ENCODE results near the gene PDZRN3. TPM values are rescaled to one million over a fixed set of nuclear protein-coding genes. Genes with fewer than 3 reads are reported as not detected.

PDZRN3 gene
- total RNA-seq, 1 donor from 2014 or later = 0.30 TPM

DNA sequence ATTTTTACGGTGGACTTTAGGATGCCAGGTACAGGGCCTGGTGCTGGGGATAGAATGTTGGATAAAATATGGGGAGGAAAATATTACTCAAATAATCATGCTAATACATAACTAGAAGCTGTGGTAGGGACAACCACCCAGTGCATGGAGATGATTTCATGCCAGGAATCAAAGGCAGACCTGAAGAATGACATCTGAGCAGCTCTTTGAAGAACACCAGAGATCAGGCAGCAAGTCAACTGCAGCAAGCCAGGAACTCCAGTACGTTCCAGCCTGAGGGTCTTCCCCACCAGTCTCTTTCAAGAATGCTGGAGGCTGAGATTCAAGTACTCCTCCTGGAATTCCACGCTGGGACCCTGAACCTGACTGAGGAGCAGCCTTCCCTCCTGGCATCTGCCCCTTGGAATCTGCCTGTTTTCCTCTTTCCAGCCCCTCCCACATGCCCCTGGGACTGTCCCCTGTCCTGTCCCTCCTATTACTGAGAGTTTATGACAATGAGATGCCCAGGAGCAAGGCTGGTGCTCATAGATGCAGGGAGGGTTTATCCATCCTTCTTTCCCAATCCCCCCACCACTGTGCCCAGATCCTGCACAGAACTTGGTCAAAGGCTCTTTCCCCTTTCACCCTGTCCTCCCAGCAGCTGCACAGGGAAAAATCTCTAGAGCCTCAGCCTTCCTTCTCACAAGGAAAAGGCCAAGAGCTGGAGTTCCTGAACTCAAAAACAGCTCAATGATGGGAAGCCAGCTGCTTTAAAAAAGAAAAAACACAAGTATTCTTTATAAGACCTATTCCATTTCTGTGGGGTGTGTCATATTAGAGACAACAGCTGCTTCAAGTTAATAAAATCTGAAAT is 68.0 kb downstream of the PDZRN3 start:
- no peak for DNase-seq (ENCODE audit: low read depth)

DNA sequence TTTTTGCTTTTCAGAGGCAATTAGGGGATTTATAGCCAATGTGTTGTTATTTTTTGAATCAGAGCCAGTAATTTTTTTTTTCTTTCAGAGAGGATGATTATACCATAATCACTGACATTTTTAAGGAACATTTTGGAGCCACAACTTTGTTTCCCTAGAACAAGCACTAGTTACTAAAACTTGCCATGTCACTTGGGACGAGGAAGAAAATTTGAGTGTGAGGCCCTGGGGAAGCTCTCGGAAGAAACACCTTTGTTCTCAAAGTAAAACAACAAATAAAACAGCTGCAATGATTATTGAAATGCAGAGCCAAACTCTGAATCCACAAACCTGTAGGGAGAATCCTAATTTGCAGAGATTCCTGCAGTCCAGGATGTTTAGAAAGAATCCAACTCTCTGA is 69.7 kb downstream of the PDZRN3 start:
- no peak for DNase-seq (ENCODE audit: low read depth)

DNA sequence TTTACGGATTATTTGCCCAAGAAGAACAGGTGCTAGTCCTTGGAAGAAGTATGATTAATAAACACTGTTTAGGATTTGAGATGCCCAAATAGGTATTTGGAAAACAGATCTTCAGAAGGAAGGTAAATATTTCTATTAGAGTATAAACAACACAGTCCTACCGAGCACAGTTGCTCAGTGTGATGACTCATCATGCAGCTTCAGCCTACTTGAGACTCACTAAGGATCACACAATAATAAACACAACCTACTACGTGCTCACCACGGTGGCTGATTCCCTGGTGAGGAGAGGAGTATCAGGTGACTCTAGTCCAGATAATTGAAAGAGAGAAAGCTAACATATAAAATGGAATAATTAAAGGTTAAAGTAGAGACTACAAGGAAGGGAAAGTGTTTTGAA is 72.0 kb downstream of the PDZRN3 start:
- DNase-seq (ENCODE audit: low read depth) = peak; percentile 50

DNA sequence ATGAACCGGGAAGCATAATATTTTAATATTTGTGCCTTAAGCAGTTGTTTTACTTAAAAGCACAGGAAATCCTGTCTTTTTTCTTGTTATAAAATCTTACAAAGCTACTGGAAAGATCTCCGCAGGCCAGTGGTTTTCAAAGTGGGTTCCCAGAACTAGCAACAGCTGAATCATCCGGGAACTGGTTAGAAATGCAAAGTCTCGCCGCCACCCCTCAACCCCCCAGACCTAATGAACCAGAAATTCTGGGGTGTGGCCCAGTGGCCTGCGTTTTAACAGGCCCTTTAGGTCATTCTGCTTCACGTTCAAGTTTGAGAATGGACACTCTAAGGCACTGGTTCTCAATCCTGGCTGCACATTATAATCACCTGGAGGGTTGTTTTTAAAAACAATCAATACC is 74.7 kb downstream of the PDZRN3 start:
- DNase-seq (ENCODE audit: low read depth) = peak; percentile 21

DNA sequence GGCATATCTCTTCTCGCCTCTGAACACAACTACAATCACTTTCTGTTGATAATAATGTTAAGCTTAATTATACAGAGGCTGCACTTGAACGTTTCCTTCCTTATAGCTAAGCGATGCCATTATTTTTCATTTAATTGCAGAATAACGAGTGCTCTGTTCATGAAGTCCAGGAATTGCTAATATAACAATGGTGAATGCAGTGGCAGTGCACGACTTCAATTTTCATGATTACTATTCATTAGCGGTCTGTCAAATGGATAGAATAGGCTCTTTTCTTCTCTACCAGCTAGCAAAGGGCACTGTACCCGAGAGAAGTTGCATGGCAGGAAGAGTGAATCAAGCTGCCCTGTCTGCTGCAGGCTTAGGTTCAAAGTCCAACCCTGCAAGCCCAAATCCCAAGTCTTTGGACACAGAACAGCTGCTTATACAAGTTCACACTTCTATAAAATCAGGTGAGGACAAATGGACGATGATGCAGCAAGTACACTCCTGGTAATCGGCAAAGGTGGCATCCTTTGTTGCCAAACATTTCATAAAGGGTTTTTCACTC is 75.6 kb downstream of the PDZRN3 start:
- no peak for DNase-seq (ENCODE audit: low read depth)

DNA sequence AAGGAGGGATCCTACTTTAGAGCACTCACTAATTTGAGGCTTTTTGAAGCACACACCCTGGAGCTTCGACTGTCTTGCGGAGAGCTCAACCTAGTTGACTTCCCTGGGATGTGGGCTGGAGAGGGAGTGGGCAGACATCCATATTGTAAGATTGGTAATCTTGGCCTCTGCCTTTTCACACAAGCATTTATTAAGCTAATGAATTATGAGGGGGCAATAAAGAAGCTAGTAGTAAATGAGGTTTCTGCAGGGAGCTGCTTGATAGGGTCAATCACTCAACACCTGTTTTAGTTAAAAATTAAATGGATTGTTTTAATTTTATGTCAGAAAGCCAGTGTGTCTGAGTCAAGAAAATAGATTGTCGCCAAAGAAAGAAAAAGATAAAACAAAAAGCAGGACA is 76.3 kb downstream of the PDZRN3 start:
- no peak for DNase-seq (ENCODE audit: low read depth)

DNA sequence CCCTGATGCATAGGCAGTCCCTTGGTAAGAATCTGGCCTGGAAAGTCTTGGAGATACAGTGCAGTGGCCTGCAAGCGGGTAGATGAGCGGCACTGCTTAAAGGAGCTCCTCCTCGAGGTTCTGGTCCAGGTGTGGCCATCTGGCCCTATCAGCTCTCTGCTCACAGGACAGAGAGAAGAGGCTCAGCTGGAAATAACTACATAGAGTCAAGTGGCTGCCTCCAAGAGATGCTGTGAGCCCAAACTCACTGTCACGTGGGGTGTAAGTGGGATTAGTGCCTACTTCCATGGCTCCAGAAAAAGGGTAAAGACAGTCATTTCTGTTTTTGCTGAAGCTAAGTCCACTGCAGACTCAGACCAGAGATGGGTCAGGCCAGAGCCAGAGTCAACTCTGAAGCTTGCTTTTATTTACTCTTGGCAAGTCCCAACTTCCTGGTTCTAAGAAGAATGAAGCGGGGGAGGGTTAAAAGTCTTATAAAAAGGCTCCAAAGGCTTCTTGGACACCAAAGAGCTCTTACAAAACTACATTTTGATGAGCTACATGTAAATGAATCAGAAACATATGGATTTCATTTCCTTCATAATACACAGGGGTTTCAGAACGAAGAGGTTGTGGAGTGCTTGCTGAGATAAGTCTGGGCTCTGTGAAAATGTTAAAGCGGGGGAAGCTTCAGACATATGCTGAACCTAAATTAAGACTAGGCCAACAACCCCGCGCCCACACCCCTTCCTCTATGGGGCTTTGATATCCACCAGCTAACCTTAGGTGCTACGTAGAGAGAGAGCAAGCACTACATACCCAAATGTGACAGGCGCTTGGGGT is 77.1 kb downstream of the PDZRN3 start:
- peak; percentile 39 for DNase-seq (ENCODE audit: low read depth)

DNA sequence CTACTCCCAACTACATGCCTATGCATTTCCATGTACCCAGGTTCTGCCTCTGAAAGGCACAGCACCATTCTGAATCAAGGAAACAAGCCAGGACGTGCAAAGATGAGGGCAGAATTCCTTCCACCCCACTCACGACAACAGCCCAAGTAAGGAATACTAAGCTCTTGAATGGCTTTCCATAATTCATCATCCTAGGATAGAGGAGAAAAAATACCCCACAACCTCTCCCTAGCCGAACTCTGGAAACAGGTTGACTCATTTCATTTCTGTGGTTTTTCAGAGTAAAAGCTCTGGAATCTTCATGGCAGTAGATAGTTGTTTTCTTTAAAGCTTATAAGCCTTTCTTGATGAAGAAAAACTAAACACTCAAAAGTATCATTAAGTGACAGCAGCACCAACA is 77.8 kb downstream of the PDZRN3 start:
- DNase-seq (ENCODE audit: low read depth) = peak; percentile 67

DNA sequence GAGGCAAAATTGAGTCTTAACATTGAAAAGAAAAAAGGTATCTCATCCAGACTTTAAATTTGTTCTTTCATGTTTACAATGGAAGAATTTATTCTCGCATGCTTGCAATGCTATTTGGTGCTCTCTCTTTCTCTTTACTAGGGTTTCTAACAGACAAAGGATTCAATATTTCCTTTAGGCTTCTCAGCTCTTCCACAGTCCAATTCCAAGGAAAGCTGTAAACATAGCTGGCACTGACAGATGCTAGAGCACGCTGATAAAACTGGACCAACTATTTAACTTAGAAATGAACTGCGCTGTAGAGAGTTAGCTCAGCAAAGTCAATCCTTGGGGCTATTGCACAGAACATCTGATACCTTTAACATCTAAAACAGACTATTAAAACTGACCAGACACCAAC is 81.3 kb downstream of the PDZRN3 start:
- no peak for DNase-seq (ENCODE audit: low read depth)

DNA sequence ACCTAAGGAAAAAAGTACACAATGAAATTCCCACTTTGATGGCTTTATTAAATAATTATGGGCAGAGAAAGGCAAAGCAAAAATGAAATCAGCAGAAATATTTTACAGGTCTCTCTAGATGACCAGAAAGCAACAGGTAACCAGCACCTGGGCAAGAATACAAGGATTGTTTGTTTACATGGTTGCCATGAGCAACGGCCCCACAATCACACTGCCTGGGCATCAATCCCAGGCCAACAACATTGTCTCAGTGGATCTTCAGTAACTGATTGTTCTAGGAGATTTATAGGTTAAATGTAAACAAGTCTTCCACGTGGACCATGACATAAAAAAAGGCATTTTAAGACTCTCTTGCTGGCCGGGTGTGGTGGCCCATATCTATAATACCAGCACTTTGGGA is 82.6 kb downstream of the PDZRN3 start:
- peak; percentile 20 for DNase-seq (ENCODE audit: low read depth)

DNA sequence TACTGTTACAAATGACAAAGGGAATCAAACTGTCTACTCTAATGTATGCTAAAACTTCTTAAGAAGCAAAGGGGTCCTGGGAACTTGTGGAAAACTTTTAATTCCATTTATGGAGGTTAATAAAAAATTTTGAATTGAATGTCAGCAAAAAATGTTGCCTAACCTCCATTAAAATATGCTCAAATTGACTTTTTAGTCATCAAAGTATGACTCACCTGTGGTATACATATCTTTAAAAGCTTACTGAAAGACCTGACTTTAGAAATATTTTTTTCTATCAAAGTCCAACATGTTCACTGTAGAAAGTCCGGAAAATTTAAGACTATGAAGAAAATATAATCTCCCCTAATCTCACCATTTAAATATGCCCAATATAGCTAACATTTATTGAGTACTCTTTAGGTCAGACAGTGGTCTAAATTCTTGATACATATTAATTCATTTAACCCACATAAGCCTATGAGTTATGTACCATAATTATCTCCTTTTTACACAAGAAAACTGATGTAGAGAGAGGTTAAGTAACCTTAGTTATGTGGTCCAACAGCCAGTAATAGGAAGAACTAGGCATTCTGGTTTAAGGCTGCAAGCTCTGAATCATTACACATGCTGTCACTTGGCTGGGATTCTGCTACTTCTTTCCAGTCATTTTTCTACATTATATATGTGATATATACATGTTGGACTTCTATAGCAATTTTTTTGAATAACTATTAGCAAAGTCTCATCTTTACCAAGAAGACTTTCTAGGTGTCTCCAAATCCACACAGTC is 83.6 kb downstream of the PDZRN3 start:
- DNase-seq (ENCODE audit: low read depth) = no peak

DNA sequence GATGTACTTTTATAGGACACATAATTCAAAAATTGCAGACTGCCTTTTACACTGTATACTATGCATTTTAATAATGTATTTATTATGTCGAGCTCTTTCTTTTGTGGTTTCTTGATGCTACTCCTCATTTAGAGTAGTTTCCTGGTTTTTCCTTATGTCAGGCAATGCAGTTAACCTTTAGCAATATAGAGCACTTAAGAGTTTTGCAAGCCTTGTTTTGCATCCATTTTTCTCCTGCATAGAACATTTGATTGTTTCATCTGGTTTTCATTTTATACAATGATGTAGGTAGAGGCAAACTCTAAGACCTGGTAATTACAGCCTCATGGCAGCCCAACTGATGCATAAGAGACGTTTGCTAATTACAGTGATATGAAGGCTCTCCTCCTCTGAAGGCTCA is 86.3 kb downstream of the PDZRN3 start:
- DNase-seq (ENCODE audit: low read depth) = no peak

DNA sequence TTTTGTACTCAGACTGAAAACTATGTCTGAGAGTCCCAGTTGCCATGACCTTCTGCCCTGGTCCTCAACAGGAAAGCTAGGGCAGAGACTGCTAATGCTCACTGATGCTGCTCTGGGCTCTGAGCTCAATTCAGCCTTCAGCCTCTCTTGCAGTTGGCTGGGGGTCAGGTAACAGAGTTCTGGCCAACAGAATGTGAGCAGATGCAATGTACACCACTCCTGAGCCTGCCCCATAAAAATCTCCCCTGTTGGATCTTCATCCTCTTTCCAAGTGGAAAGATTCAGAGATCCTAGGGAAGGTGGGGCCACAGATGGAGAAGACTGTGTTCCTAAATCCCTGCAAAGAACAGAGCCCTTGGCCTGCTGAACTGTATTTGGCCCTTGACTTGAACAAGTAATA is 87.8 kb downstream of the PDZRN3 start:
- DNase-seq (ENCODE audit: low read depth) = no peak

DNA sequence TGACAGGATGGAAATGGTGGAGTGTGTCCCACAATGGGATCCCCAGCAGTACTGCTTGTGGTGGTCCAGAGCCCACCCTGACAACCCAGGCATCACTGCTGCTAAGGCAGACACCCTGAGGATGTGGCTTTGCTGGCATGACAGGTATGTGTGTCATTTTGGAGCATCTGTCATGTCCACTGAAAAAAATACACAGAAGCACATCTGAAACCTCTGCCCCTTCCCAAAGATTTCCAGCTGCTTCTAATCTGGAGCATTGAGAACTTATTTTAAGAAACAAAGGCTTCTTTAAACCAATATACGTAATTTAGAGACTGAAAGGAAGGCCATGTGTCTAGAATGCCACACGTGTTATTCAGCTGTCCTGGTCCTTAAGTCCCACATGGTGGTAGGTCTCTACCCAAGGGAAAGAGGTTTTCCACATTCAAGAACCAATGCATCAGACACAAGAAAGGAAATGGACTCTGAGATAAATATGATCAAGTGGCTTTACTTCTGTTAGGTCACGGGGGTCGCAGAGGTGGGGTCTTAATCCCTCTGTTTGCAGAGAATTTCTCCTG is 88.3 kb downstream of the PDZRN3 start:
- DNase-seq (ENCODE audit: low read depth) = no peak

DNA sequence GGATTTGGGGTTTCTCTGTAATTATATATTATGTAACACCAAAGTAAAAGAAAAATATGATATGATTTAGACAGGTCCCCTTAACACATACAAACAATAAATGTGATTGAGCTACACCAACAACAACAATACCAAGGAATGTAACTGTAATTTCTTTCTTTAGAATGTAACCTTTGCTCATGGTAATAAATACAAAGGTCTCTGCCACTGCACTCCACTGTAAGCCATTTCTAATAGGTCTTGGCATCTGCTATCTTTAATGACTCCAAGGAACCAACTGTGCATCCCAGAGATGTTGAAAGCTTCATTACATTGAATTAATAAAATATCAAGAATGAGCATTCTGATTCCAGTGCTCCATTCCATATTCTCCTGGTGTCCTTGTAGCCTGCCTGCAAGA is 88.8 kb downstream of the PDZRN3 start:
- no peak for DNase-seq (ENCODE audit: low read depth)

DNA sequence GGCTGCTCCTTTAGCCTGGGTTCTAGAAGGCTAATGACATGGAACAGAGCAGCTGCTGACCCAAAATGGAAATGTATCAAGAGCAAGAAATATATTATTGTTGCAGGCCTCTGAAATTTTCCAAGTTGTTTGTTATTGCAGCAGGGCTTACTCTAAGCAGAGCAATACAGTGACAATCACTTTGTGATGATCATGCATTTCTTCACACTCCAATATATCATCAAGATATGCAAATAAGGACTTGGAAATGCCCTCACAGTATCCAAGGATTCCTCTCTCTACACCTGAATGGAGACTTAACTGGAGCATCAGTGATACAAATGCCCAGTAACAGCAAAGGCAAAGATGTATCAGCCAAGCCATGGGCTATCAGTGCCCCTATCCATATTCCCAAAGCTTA is 89.6 kb downstream of the PDZRN3 start:
- DNase-seq (ENCODE audit: low read depth) = no peak

DNA sequence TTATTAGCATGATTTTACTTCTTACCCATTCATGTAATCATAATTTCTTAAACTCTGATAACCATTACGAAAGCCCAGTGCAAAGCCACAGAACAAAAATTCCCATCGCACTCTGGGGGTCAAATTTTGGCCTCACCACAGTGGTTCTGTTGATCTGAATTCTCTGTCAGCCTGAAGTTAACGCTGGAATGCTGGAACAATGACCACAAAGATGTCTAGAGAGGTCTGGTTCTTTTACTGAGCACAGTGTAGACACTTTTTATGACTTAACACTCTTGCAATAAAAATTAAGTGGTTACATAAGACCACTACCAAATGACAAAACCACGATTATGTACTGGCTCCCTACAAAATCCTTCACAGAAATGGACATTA is 94.7 kb downstream of the PDZRN3 start:
- DNase-seq (ENCODE audit: low read depth) = no peak

DNA sequence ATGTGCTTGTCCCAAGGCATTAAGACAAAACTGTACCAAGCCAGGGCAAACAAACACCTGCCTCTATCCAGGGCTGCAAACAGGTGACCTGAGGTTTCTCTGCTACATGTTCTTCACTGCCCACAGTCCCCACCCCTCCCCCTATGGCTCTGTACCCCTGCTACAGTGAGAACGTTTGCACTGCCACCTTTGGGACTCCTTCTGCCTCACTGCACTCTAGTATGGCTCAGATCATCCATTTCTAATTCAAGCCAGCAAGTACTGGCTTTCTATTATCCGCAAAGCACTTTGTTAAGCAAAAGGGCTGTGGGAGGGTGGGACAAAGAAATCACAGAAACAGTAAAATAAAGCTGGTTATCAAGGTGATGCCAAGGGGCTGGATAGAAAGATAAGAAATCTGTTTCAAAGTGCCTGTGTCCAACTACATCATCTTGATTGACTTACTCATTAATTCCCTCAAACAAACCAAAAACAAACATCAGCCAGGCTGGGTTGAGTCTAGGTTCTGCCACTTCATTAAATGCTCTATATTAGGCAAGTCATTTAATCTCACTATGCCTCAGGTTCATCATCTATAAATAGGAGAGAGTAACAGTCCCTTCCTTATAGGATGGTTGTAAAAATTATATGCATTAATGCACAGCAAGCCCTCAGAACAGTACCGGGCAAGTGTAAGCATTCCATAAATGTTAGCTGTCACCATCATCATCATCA is 95.3 kb downstream of the PDZRN3 start:
- DNase-seq (ENCODE audit: low read depth) = no peak

DNA sequence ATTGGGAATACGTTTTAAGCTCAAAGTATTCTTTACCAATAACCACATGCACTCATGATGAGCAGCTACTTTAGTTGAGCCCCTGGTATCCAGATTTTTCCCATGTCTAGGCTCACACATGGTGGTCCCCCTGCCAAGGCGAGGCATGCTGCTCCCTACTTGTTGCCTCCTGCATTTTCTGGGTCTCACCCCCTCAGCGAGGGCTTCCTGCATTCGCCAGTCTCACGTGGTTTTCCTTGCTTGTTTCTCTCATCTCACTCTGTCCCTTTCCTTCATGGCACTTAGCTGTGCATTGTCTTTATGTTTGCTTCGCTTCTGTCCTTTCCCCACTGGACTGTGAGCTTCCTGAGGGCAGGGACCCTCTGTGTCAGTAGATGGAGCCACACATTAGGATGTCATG is 99.2 kb downstream of the PDZRN3 start:
- DNase-seq (ENCODE audit: low read depth) = no peak

DNA sequence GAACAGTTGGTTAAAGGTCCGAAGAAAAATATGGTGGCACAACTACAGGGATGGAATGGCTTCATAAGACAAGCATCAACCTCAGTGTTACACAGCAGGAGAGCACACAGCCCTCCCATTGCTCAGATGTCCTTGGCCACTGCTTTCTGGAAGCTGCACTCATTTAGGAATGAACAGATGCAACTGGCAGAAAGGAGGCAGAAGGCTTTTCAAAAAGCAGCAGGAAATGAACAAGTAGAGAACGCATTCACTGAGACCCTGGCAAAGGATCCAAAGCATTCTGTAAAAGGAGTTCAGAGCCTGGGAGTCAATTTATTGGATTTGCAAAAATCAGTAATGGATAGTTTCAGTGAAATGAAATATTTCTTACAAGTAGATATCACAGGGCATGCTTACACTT is 101.1 kb downstream of the PDZRN3 start:
- DNase-seq (ENCODE audit: low read depth) = no peak

DNA sequence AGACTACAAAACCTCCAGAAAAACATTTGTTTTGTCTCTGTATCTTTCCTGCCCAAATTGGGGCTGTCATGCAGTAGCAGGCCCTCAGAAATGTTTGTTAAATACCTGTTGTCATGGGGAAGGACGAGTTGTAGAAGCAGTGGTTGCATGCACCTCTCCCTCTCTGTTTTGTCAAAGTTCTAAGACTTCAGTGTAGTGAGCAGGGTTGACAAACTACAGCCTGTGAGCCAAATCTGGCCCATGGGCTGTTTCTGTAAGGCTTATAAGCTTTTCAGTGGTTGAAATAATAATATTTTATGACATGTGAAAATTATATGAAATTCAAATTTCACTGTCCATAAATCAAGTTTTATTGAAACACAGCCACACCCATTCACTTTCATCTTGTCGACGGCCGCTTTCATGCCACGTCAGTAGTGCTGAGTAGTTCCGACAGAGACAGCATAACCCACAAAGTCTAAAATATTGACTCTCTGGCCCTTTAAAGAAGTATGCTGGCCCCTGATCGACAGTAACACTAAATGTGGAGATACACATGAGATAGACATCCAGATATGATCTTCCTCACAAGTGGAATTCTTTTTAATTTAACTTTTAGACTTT is 102.9 kb downstream of the PDZRN3 start:
- no peak for DNase-seq (ENCODE audit: low read depth)
